Tibial nerve (tissue), 4 donors: ENCODE data around the gene PSAPL1.

Experiments used
- CTCF ChIP-seq, 5 experiments: fragments of 200-600 bp in 3 of 5; fragments of 450-650 bp in 2 of 5; sonication (generic) in 3 of 5; IDR thresholded peaks; one replicate each; pipeline ENCODE4 v1.5.1; 2016 to 2019; ENCODE audit warnings: antibody characterized with exemption in 5 of 5, mild to moderate bottlenecking in 3 of 5, moderate library complexity in 2 of 5
- EP300 ChIP-seq, 2 donors: sonication (generic); formaldehyde crosslinking; IDR thresholded peaks; one replicate each; pipeline ENCODE4 v1.6.1; 2017; ENCODE audit warnings: antibody characterized with exemption in 2 of 2, mild to moderate bottlenecking in 1 of 2
- POLR2A ChIP-seq, 2 donors: fragments of 450-650 bp; IDR thresholded peaks; one replicate each; pipeline ENCODE4 v1.6.1; 2017; ENCODE audit warnings: antibody characterized with exemption in 2 of 2, mild to moderate bottlenecking in 2 of 2, moderate library complexity in 2 of 2

GRCh38 chr4:7472442-7473013, 37.8 kb upstream of the PSAPL1 start:
- TF ChIP-seq CTCF (IDR thresholded peaks at IDR 0.05) (no peak), EP300 (IDR thresholded peaks at IDR 0.05) (no peak), POLR2A (IDR thresholded peaks at IDR 0.05) (no peak)
